AG09319 (cell line): ENCODE measurements around the gene TAS2R14.

ENCODE experiments used
- DNase-seq: peaks from one replicate; pipeline ENCODE4 v3.0.0-alpha.2; 2010; ENCODE audit warnings: low read depth; ENCODE audit errors: extremely low read depth
- TF ChIP-seq, protein P1 (sequence below): IDR thresholded peaks from 2 replicates; pipeline ENCODE4 v1.5.1; 2011; ENCODE audit warnings: low read depth, mild to moderate bottlenecking, inconsistent platforms, low read length, moderate library complexity

TAS2R14 gene

DNA sequence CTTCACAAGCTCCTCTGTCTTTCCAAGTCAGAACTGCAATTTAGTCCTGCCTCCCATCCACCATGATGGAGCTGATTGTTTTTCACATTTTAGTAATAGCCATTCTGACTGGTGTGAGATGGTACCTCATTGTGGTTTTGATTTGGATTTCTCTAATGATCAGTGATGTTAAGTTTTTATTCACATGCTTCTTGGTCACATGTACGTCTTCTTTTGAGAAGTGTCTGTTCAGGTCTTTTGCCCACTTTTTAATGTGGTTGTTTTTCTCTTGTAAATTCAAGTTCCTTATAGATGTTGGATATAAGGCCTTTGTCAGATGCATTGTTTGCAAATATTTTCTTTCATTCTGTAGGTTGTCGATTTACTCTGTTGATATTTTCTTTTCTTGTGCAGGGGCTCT lies 4.1 kb upstream of the TAS2R14 start:
- TF ChIP-seq, protein P1, sequence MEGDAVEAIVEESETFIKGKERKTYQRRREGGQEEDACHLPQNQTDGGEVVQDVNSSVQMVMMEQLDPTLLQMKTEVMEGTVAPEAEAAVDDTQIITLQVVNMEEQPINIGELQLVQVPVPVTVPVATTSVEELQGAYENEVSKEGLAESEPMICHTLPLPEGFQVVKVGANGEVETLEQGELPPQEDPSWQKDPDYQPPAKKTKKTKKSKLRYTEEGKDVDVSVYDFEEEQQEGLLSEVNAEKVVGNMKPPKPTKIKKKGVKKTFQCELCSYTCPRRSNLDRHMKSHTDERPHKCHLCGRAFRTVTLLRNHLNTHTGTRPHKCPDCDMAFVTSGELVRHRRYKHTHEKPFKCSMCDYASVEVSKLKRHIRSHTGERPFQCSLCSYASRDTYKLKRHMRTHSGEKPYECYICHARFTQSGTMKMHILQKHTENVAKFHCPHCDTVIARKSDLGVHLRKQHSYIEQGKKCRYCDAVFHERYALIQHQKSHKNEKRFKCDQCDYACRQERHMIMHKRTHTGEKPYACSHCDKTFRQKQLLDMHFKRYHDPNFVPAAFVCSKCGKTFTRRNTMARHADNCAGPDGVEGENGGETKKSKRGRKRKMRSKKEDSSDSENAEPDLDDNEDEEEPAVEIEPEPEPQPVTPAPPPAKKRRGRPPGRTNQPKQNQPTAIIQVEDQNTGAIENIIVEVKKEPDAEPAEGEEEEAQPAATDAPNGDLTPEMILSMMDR, result no peak
- DNase-seq, result no peak

DNA sequence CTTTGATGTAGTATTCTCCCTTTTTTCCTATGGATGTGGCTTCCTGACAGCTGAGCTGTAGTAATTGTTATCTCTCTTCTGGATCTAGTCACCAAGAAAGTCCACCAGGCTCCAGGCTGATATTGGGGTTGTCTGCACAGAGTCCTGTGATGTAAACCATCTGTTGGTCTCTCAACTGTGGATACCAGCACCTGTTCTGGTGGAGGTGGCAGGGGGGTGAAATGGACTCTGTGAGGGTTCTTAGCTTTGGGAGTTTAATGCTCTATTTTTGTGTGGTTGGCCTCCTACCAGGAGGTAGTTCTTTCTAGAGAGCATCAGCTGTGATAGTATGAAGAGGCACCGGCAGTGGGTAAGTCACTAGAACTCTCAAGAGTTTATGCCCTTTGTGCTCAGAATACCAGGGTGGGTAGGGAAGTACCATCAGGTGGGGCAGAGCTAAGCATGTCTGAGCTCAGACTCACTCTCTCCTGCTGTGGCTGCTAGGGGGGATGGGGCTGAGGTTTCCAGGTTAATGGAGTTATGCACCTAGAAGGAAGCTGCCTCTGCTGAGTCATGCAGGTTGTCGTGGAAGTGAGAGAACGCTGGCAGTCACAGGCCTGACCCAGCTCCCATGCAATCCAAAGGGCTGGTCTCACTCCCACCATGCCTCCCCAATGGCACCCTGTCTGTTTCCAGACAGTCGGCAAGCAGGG lies 3.0 kb upstream of the TAS2R14 start:
- no peak for DNase-seq
- TF ChIP-seq, protein P1, result no peak

DNA sequence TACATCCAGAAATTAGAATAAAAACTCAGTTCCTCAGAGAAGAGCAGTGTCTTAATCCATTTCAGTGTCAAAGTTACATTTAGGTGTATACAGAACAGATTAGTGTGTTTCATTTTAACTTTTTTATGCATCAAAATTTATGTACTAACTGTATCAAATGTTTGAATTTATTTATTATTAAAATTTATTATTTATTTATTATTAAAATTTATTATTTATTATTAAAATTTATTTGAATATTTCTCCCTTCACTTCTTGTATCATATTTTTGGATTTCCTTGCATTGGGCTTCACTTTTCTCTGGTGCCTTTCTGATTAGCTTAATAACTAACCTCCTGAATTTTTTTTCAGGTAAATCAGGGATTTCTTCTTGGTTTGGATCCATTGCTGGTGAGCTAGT lies 2.3 kb upstream of the TAS2R14 start:
- TF ChIP-seq, protein P1, result no peak
- no peak for DNase-seq

DNA sequence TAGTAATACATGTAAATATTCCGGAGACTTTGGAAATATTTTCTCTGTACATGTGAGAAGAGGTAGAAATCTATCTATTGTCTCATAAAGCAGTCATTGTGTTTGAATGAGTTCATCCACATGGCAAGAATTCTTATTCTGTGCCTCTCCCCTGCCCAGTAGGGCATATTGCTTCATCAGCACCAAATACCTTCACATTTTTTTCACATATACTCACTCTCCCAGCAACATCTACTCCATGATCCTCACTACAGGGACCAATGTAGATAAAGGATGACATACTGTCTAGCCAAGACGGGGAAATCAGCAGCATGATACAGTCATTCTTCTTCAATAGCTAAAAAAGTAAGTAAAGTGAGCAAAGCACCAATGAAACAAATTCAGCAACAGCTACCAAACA lies 1.3 kb upstream of the TAS2R14 start:
- TF ChIP-seq, protein P1, result no peak
- no peak for DNase-seq

DNA sequence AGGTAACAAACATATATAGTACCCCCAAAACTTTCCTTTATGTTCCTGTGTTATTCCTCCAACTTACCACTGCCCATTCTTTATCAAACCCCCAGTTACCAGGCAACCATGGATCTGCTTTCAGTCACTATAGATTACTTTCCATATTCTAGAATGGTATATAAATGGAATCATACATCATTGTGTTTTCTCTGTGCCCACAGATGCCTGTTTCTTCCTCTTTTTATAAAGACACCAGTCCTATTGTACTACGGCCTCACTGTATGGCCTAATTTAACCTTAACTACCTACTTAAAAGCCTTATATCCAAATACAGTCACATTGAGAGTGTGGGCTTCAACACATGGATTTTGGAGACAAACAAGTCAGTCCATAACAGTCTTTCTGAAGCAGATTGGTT lies 2.6 kb downstream of the TAS2R14 start:
- TF ChIP-seq, protein P1, result no peak
- DNase-seq, result no peak

DNA sequence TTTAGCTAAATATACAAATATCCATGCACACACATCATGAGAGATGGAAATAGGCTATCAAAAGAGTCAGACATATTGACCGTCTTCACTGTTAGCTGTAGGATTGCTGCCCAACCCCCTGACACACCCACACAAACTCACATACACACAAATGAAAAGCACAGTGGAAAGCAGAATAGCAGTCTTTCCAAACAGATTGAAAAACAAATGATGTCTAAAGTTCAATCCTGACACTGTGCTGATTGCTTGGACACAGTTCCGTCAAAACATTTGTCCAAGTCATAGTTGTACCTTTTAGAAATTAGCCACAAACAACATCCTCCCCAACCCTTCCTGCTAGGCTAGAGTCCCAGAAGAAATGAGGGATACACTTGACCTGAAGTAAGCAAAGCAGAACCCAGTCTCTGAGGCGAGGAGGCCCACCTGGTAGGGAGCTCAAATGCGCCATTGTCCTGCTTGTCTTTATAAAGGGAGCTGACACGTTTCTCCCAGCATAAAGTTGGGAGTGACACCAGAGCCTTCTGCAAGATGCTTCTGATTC lies 10.2 kb downstream of the TAS2R14 start, which contains the start of gene PRH2:
Gene PRH2, plus strand, starts transcription at position 491 of the 541 bp plus-strand sequence. Its CDS starts 38 bp downstream, at position 529.
- no peak for DNase-seq
- TF ChIP-seq, protein P1, result no peak

DNA sequence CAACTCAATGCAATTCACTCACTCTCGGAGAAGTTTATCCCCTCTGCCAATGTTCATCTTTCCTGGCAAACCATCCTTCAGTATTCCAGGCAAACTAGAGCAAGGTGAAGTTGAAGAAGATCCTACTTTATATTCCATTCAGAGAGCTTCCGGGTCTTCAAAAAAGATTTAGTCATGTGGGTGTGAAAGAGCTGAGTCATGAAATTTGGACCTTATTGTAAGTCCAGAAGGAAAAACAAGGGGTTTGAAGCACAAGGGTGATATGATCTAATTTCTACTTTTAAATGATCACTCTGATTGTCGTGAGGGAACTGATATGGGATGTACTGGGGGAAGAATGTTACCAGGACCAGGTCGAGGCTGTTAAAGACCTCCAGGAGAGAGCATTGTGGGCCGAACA lies 12.8 kb downstream of the TAS2R14 start:
- no peak for DNase-seq
- TF ChIP-seq, protein P1, result no peak
